ENCODE measurements around the gene PSEN1.

The PSEN1 gene

DNA sequence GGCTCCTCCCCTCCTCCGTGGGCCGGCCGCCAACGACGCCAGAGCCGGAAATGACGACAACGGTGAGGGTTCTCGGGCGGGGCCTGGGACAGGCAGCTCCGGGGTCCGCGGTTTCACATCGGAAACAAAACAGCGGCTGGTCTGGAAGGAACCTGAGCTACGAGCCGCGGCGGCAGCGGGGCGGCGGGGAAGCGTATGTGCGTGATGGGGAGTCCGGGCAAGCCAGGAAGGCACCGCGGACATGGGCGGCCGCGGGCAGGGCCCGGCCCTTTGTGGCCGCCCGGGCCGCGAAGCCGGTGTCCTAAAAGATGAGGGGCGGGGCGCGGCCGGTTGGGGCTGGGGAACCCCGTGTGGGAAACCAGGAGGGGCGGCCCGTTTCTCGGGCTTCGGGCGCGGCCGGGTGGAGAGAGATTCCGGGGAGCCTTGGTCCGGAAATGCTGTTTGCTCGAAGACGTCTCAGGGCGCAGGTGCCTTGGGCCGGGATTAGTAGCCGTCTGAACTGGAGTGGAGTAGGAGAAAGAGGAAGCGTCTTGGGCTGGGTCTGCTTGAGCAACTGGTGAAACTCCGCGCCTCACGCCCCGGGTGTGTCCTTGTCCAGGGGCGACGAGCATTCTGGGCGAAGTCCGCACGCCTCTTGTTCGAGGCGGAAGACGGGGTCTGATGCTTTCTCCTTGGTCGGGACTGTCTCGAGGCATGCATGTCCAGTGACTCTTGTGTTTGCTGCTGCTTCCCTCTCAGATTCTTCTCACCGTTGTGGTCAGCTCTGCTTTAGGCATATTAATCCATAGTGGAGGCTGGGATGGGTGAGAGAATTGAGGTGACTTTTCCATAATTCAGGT is at the start of gene PSEN1:
Gene PSEN1, plus strand, starts transcription at position 121 of the 839 bp plus-strand sequence. CDS start 11,513 bp downstream, outside the sequence.
- H3K9ac ChIP-seq (ENCODE audit: low read length): peak within 1 kb of the TSS; percentile 62
- H3K9me3 ChIP-seq (ENCODE audit: low read length): no peaks in the 10 kb centered on the region
- H3K27me3 ChIP-seq (ENCODE audit: control insufficient read depth in 1 of 2, insufficient read depth in 2 of 2, low read length in 2 of 2): no peaks in the 10 kb centered on the region
- H3K27ac ChIP-seq (ENCODE audit: low read depth, low read length): peak within 1 kb of the TSS; percentile 96
- peak within 1 kb of the TSS; percentile 76 to 88 for H3K4me3 ChIP-seq (ENCODE audit: low read depth in 1 of 2, low read length in 2 of 2)
- H3K36me3 ChIP-seq (ENCODE audit: insufficient read depth, low read length): no peaks in the 10 kb centered on the region
- peaks cover 12% of the 10 kb centered on the region for H3K4me1 ChIP-seq (ENCODE audit: insufficient read depth, low read length)

DNA sequence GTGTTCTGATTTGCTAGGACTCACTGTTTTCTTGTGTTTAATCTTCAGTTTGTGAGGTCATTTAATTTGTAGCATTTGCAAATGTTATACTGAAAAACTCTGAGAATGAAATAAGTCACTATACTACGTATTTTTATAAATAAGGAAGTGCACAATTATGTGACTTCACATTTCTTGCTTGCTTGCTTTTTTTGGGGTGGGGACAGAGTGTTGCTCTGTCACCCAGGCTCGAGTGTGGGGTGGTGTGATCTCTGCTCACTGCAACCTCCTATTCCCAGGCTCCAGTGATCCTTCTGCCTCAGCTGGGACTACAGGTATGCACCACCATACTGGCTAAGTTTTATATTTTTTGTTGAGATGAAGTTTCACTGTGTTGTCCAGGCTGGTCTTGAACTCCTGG is 45.3 kb upstream of the PSEN1 start:
- Histone ChIP-seq H3K27ac (ENCODE audit: low read depth, low read length) (no peak overlapping the region), H3K27me3 (ENCODE audit: control insufficient read depth in 1 of 2, insufficient read depth in 2 of 2, low read length in 2 of 2) (no peaks in the 10 kb centered on the region), H3K36me3 (ENCODE audit: insufficient read depth, low read length) (peaks cover 46% of the 10 kb centered on the region), H3K9me3 (ENCODE audit: low read length) (no peaks in the 10 kb centered on the region), H3K4me1 (ENCODE audit: insufficient read depth, low read length) (no peaks in the 10 kb centered on the region), H3K4me3 (ENCODE audit: low read depth in 1 of 2, low read length in 2 of 2) (no peak overlapping the region), H3K9ac (ENCODE audit: low read length) (no peak overlapping the region)

DNA sequence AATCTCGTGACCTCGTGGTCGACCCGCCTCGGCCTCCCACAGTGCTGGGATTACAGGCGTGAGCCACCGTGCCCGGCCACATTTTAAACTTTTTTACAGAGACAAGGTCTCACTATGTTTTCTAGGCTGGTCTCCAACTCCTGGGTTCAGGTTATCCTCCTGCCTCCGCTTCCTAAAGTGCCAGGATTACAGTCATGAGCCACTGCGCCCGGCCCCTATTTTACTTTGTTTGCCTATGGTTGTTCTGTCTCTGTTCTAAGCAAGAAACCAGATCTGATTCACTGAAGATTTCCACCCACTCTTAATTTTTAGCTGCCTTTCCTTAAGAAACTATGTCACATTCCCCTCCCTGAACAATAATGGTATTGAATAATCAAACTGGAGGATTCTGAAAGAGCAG is 38.9 kb upstream of the PSEN1 start:
- no peaks in the 10 kb centered on the region for H3K4me1 ChIP-seq (ENCODE audit: insufficient read depth, low read length)
- no peak overlapping the region for H3K9ac ChIP-seq (ENCODE audit: low read length)
- H3K27ac ChIP-seq (ENCODE audit: low read depth, low read length): no peak overlapping the region
- peaks cover 44% of the 10 kb centered on the region for H3K36me3 ChIP-seq (ENCODE audit: insufficient read depth, low read length)
- H3K9me3 ChIP-seq (ENCODE audit: low read length): no peaks in the 10 kb centered on the region
- H3K4me3 ChIP-seq (ENCODE audit: low read depth in 1 of 2, low read length in 2 of 2): no peak overlapping the region
- no peaks in the 10 kb centered on the region for H3K27me3 ChIP-seq (ENCODE audit: control insufficient read depth in 1 of 2, insufficient read depth in 2 of 2, low read length in 2 of 2)

DNA sequence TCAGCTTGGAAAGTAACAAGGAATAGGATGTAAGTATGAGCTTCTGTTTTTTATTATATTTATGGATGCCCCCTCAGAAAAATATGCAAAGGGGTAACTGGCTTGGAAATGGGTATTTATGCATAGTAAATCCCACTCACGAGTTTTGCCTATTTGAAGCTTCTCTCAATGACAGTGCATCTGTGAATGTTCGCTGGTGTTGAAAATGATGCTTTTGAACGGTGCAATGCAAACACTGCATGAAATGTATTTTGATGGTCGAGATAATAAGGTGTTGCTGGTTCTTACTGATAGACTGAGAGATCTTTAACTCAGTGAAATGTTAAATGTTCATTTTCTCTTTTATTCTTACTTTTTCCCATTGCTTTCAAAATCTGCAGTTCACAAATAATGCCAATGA is 36.0 kb upstream of the PSEN1 start:
- H3K27me3 ChIP-seq (ENCODE audit: control insufficient read depth in 1 of 2, insufficient read depth in 2 of 2, low read length in 2 of 2): no peaks in the 10 kb centered on the region
- H3K4me1 ChIP-seq (ENCODE audit: insufficient read depth, low read length): no peaks in the 10 kb centered on the region
- no peak overlapping the region for H3K4me3 ChIP-seq (ENCODE audit: low read depth in 1 of 2, low read length in 2 of 2)
- H3K9ac ChIP-seq (ENCODE audit: low read length): no peak overlapping the region
- H3K9me3 ChIP-seq (ENCODE audit: low read length): no peaks in the 10 kb centered on the region
- peaks cover 62% of the 10 kb centered on the region for H3K36me3 ChIP-seq (ENCODE audit: insufficient read depth, low read length)
- H3K27ac ChIP-seq (ENCODE audit: low read depth, low read length): no peak overlapping the region

DNA sequence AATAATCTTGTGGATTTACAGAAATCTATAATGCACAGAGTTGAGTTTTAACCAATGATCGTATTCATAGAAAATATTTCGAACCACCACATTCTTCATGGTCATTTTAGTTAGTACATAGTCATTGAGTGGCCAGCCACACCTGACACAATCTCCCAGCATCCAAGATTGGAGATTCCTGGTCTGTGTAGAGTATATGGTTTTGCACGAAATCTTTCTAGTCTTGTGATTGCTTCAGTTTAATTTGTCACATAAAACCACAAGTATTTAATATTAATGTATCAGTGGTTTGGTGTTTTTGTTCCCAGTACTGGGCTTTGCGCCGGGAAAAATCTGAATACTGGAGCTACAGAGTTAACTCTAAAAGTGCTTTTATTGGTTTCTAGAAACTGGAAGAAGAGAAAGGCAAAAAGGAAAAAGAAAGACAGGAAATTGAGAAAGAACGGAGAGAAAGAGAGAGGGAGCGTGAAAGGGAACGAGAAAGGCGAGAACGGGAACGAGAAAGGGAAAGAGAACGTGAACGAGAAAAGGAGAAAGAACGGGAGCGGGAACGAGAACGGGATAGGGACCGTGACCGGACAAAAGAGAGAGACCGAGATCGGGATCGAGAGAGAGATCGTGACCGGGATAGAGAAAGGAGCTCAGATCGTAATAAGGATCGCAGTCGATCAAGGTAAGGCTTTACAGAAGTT is 33.4 kb upstream of the PSEN1 start:
- H3K27me3 ChIP-seq (ENCODE audit: control insufficient read depth in 1 of 2, insufficient read depth in 2 of 2, low read length in 2 of 2): no peaks in the 10 kb centered on the region
- no peaks in the 10 kb centered on the region for H3K9me3 ChIP-seq (ENCODE audit: low read length)
- no peak overlapping the region for H3K9ac ChIP-seq (ENCODE audit: low read length)
- no peak overlapping the region for H3K27ac ChIP-seq (ENCODE audit: low read depth, low read length)
- no peaks in the 10 kb centered on the region for H3K4me1 ChIP-seq (ENCODE audit: insufficient read depth, low read length)
- H3K4me3 ChIP-seq (ENCODE audit: low read depth in 1 of 2, low read length in 2 of 2): no peak overlapping the region
- H3K36me3 ChIP-seq (ENCODE audit: insufficient read depth, low read length): peaks cover 74% of the 10 kb centered on the region

DNA sequence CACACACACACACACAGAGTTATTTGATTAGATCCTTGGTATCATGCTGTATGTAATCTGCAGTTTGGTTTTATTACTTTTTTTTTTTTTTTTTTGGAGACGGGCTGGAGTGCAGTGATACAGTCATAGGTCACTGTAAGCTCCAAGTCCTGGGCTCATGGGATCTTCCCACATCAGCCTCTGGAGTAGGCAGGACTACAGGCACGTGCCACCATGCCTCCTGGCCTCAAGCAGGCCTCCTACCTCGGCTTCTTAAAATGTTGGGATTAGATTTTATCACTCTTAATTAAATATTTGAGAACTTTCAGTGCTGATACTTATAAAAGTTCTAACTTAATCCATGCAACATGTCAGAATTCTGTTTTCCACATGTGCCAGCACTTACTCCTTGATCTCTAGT is 31.3 kb upstream of the PSEN1 start:
- Histone ChIP-seq H3K4me3 (ENCODE audit: low read depth in 1 of 2, low read length in 2 of 2) (no peak overlapping the region), H3K9me3 (ENCODE audit: low read length) (no peaks in the 10 kb centered on the region), H3K27me3 (ENCODE audit: control insufficient read depth in 1 of 2, insufficient read depth in 2 of 2, low read length in 2 of 2) (no peaks in the 10 kb centered on the region), H3K36me3 (ENCODE audit: insufficient read depth, low read length) (peaks cover 73% of the 10 kb centered on the region), H3K27ac (ENCODE audit: low read depth, low read length) (no peak overlapping the region), H3K9ac (ENCODE audit: low read length) (no peak overlapping the region), H3K4me1 (ENCODE audit: insufficient read depth, low read length) (no peaks in the 10 kb centered on the region)

DNA sequence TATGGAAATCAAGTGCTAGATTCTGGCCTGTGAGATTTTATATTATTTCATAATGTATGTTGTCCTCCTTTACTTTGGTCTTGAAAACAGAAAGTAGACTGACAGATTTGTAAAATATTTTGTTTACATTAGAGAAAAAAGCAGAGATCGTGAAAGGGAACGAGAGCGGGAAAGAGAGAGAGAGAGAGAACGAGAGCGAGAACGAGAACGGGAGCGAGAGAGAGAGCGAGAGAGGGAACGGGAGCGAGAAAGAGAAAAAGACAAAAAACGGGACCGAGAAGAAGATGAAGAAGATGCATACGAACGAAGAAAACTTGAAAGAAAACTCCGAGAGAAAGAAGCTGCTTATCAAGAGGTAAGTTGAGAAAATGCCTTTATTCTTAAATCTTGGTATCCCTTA is 30.6 kb upstream of the PSEN1 start:
- Histone ChIP-seq H3K4me3 (ENCODE audit: low read depth in 1 of 2, low read length in 2 of 2) (no peak overlapping the region), H3K9ac (ENCODE audit: low read length) (no peak overlapping the region), H3K9me3 (ENCODE audit: low read length) (no peaks in the 10 kb centered on the region), H3K4me1 (ENCODE audit: insufficient read depth, low read length) (no peaks in the 10 kb centered on the region), H3K27ac (ENCODE audit: low read depth, low read length) (no peak overlapping the region), H3K36me3 (ENCODE audit: insufficient read depth, low read length) (peaks cover 73% of the 10 kb centered on the region), H3K27me3 (ENCODE audit: control insufficient read depth in 1 of 2, insufficient read depth in 2 of 2, low read length in 2 of 2) (no peaks in the 10 kb centered on the region)

DNA sequence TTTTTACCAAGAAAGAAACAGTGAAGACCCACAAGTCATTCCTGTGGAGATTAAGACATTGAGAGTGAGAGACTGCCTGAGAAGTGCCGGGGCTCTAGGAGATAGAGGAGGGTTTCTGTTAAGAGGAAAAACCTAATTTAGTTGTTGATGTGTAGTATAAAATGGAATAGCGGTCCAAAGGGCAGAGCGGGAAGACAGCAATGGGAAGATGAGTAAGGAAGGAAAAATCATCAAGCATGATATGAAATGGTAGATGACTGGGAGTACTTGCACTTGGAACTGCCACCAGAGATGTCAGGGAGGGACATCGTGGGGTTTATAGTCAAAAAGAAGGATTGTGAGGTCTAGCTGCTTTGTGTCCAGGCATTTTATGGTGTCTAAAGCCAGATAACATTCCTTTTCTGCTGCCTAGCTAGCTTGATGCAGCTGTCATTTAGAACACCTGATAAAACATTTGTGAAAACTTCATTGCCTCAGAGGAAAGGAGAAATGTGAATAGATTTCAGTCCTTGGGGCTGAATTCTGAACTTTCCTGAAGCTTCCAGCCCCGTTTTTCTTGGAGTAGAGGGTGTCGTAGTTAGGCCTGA is 20.1 kb upstream of the PSEN1 start:
- no peak overlapping the region for H3K4me3 ChIP-seq (ENCODE audit: low read depth in 1 of 2, low read length in 2 of 2)
- H3K27ac ChIP-seq (ENCODE audit: low read depth, low read length): no peak overlapping the region
- peaks cover 67% of the 10 kb centered on the region for H3K36me3 ChIP-seq (ENCODE audit: insufficient read depth, low read length)
- no peaks in the 10 kb centered on the region for H3K27me3 ChIP-seq (ENCODE audit: control insufficient read depth in 1 of 2, insufficient read depth in 2 of 2, low read length in 2 of 2)
- no peaks in the 10 kb centered on the region for H3K9me3 ChIP-seq (ENCODE audit: low read length)
- no peaks in the 10 kb centered on the region for H3K4me1 ChIP-seq (ENCODE audit: insufficient read depth, low read length)
- H3K9ac ChIP-seq (ENCODE audit: low read length): no peak overlapping the region

DNA sequence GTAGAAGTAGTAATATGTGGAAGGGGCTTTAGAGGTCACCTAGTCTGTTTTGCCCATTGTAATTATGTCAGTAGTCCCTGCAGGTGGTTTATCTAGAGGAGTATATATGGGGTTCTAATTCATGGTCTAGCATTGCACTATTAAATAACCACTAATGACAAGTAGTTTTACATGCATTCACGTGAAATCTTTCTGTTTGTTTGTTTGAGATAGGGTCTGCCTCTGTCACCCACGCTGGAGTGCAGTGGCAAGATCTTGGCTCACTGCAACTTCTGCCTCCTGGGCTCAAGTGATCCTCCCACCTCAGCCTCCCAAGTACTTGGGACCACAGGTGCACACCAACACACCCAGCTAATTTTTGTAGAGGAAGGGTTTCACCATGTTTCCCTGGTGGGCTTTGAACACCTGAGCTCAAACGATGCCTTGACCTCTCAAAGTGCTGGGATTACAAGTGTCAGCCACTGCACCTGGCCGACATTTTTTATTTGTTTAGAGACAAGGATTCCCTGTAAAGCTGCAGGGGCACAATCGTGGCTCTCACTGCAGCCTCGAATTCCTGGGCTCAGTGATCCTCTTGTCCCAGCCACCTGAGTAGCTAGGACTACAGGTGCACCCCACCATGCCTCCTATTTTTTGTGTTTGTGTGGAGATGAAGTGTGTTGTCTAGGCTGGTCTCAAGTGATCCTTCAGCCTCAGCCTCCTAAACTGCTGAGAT is 12.0 kb upstream of the PSEN1 start:
- Histone ChIP-seq H3K9ac (ENCODE audit: low read length) (no peak overlapping the region), H3K27me3 (ENCODE audit: control insufficient read depth in 1 of 2, insufficient read depth in 2 of 2, low read length in 2 of 2) (no peaks in the 10 kb centered on the region), H3K27ac (ENCODE audit: low read depth, low read length) (no peak overlapping the region), H3K9me3 (ENCODE audit: low read length) (no peaks in the 10 kb centered on the region), H3K36me3 (ENCODE audit: insufficient read depth, low read length) (peaks cover 30% of the 10 kb centered on the region), H3K4me3 (ENCODE audit: low read depth in 1 of 2, low read length in 2 of 2) (no peak overlapping the region), H3K4me1 (ENCODE audit: insufficient read depth, low read length) (no peaks in the 10 kb centered on the region)

DNA sequence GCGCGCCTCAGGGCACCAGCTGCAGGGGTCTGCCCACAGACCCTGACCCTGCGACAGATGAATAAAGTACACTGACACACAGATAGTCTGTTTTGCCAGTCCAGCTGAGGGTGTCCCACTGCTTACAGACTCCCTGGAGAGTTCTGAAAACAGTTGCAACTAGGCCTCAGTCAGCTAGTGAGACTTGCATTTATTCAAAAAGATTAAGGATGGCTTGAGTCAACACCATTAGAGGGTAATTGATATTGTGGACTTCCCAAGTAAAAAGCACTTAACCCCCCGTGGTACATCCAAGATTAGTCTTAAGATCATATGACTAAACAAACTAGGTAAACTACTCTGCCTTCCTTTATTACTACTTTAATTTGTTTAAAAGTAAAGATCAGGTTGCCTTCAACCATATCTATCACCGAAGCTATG is 11.1 kb upstream of the PSEN1 start:
- Histone ChIP-seq H3K4me3 (ENCODE audit: low read depth in 1 of 2, low read length in 2 of 2) (no peak overlapping the region), H3K4me1 (ENCODE audit: insufficient read depth, low read length) (no peaks in the 10 kb centered on the region), H3K36me3 (ENCODE audit: insufficient read depth, low read length) (peaks cover 21% of the 10 kb centered on the region), H3K27ac (ENCODE audit: low read depth, low read length) (no peak overlapping the region), H3K27me3 (ENCODE audit: control insufficient read depth in 1 of 2, insufficient read depth in 2 of 2, low read length in 2 of 2) (no peaks in the 10 kb centered on the region), H3K9ac (ENCODE audit: low read length) (no peak overlapping the region), H3K9me3 (ENCODE audit: low read length) (no peaks in the 10 kb centered on the region)

DNA sequence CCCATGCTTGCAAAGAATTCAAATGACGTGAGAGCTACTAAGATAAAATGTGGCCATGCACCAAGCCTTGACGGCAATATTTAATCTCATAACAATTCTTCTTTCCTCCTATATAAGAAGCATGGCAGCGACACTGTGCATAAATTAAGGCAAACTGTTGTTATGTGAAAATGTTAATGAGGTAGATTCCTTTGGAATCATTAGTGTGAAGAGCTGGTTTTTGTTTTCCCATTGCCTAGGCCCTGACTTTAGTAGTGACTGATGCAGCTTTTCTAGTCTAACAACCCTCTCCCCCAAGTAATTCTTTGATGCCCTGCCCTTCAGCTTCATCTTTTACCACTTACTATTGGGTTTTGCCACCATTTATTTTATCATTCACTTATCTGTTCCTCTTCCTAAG is 10.6 kb upstream of the PSEN1 start:
- H3K4me1 ChIP-seq (ENCODE audit: insufficient read depth, low read length): no peaks in the 10 kb centered on the region
- H3K36me3 ChIP-seq (ENCODE audit: insufficient read depth, low read length): peaks cover 18% of the 10 kb centered on the region
- H3K9me3 ChIP-seq (ENCODE audit: low read length): no peaks in the 10 kb centered on the region
- no peak overlapping the region for H3K4me3 ChIP-seq (ENCODE audit: low read depth in 1 of 2, low read length in 2 of 2)
- H3K27ac ChIP-seq (ENCODE audit: low read depth, low read length): no peak overlapping the region
- no peaks in the 10 kb centered on the region for H3K27me3 ChIP-seq (ENCODE audit: control insufficient read depth in 1 of 2, insufficient read depth in 2 of 2, low read length in 2 of 2)
- H3K9ac ChIP-seq (ENCODE audit: low read length): no peak overlapping the region

Measured in muscle layer of colon (tissue), 2 donors.